Liver (tissue), 9 donors: ENCODE measurements around the gene CT47C1. TPM values are rescaled to one million over a fixed set of nuclear protein-coding genes. Genes with fewer than 3 reads are reported as not detected.

Source experiments
- DNase-seq: peaks from one replicate; pipeline ENCODE4 v3.0.0-alpha.2; 2017; ENCODE audit warnings: low spot score
- H3K27ac ChIP-seq, 2 donors: one replicate each; pipeline ENCODE4 v1.7.0; 2013; ENCODE audit warnings: inconsistent platforms in 2 of 2, low read length in 2 of 2, control low read depth in 1 of 2, low read depth in 1 of 2, mild to moderate bottlenecking in 1 of 2
- H3K27me3 ChIP-seq, 4 donors: one replicate each; pipeline versions ENCODE4 v1.6.1 to v1.7.0; 2013; ENCODE audit warnings: low read length in 3 of 4, inconsistent platforms in 1 of 4, mild to moderate bottlenecking in 1 of 4, moderate library complexity in 1 of 4; ENCODE audit not compliant: control insufficient read depth in 4 of 4, insufficient read depth in 4 of 4
- H3K36me3 ChIP-seq, 4 donors: one replicate each; pipeline versions ENCODE4 v1.6.1 to v1.7.0; 2013; ENCODE audit warnings: low read length in 3 of 4, mild to moderate bottlenecking in 3 of 4, low read depth in 1 of 4, moderate library complexity in 1 of 4; ENCODE audit not compliant: control insufficient read depth in 4 of 4, insufficient read depth in 3 of 4
- H3K4me1 ChIP-seq, 4 donors: one replicate each; pipeline versions ENCODE4 v1.6.1 to v1.7.0; 2013; ENCODE audit warnings: low read length in 3 of 4, mild to moderate bottlenecking in 3 of 4, moderate library complexity in 1 of 4; ENCODE audit not compliant: control insufficient read depth in 4 of 4, insufficient read depth in 4 of 4
- H3K4me3 ChIP-seq, 3 donors: one replicate each; pipeline versions ENCODE4 v1.6.1 to v1.7.0; 2013; ENCODE audit warnings: low read length in 3 of 3, control low read depth in 1 of 3, low read depth in 1 of 3, mild to moderate bottlenecking in 1 of 3
- H3K9ac ChIP-seq, 2 donors: one replicate each; pipeline ENCODE4 v1.7.0; 2013; ENCODE audit warnings: low read length in 2 of 2, mild to moderate bottlenecking in 2 of 2, moderate library complexity in 2 of 2, control low read depth in 1 of 2, low read depth in 1 of 2
- H3K9me3 ChIP-seq, 4 donors: one replicate each; pipeline versions ENCODE4 v1.6.1 to v1.7.0; 2013; ENCODE audit warnings: low read length in 3 of 4; ENCODE audit not compliant: control insufficient read depth in 4 of 4
- CTCF ChIP-seq: fragments of 150-350 bp; IDR thresholded peaks from 2 replicates; pipeline ENCODE4 v1.5.1; 2017; ENCODE audit warnings: improper control_type of control experiment, low read depth, low read length; ENCODE audit not compliant: missing input control
- FOXA1 ChIP-seq: IDR thresholded peaks from 2 replicates; pipeline ENCODE4 v1.6.1; 2016; ENCODE audit warnings: antibody characterized with exemption
- GABPA ChIP-seq, 2 donors: IDR thresholded peaks in 1 of 2; conservative IDR thresholded peaks in 1 of 2; 2 replicates each; pipeline ENCODE4 v1.6.1; 2016; ENCODE audit warnings: antibody characterized with exemption in 2 of 2, mild to moderate bottlenecking in 1 of 2, moderate library complexity in 1 of 2
- HNF4A ChIP-seq, 2 donors: conservative IDR thresholded peaks; 2 replicates each; pipeline ENCODE4 v1.6.1; 2016; ENCODE audit warnings: antibody characterized with exemption in 2 of 2, mild to moderate bottlenecking in 2 of 2
- HNF4G ChIP-seq: IDR thresholded peaks from 2 replicates; pipeline ENCODE4 v1.6.1; 2016; ENCODE audit warnings: antibody characterized with exemption
- JUND ChIP-seq, 2 donors: IDR thresholded peaks; 2 replicates each; pipeline ENCODE4 v1.6.1; 2016; ENCODE audit warnings: antibody characterized with exemption in 2 of 2
- NR2F2 ChIP-seq: IDR thresholded peaks from 2 replicates; pipeline ENCODE4 v1.6.1; 2016; ENCODE audit warnings: antibody characterized with exemption
- RAD21 ChIP-seq, 2 donors: IDR thresholded peaks; 2 replicates each; pipeline ENCODE4 v1.6.1; 2016; ENCODE audit warnings: antibody characterized with exemption in 2 of 2, mild to moderate bottlenecking in 2 of 2
- REST ChIP-seq: IDR thresholded peaks from 2 replicates; pipeline ENCODE4 v1.6.1; 2016; ENCODE audit warnings: antibody characterized with exemption, mild to moderate bottlenecking
- RXRA ChIP-seq, 2 donors: IDR thresholded peaks; 2 replicates each; pipeline ENCODE4 v1.6.1; 2017 to 2018; ENCODE audit warnings: antibody characterized with exemption in 2 of 2, mild to moderate bottlenecking in 1 of 2
- SP1 ChIP-seq: IDR thresholded peaks from 2 replicates; pipeline ENCODE4 v1.6.1; 2018; ENCODE audit warnings: antibody characterized with exemption, mild to moderate bottlenecking
- TAF1 ChIP-seq: conservative IDR thresholded peaks from 2 replicates; pipeline ENCODE4 v1.6.1; 2016; ENCODE audit warnings: antibody characterized with exemption, mild to moderate bottlenecking
- YY1 ChIP-seq: IDR thresholded peaks from 2 replicates; pipeline ENCODE4 v1.6.1; 2016; ENCODE audit warnings: antibody characterized with exemption, mild to moderate bottlenecking
- WGBS: extraction: QIAGEN DNeasy Blood & Tissue Kit; methylation state at CpG from one replicate; pipeline ENCODE4 v1.1.7; 2013; 5-methylcytosine and 5-hydroxymethylcytosine counted together
- polyA plus RNA-seq, 2 donors: library from polyadenylated mRNA; stranded (reverse) in 1 of 2; unstranded in 1 of 2; fragments of 200-250 nt in 1 of 2; fragments of >200 nt in 1 of 2; fragmentation: Nextera tagmentation in 1 of 2; extraction: Ambion mirVana in 1 of 2; gene quantifications; one replicate each; pipeline versions ENCODE4 v1.2.1 to v1.2.3, GENCODE V29; 2013 to 2015
- total RNA-seq, 2 donors: library from RNA; depleted of rRNA; stranded (reverse); fragments of >200 nt; gene quantifications; one replicate each; pipeline ENCODE4 v1.2.3, GENCODE V29; 2014
- donor health status: healthy.
- donor health status: healthy.
- donor health status: healthy.
- donor health status: healthy.
- donor health status: healthy.

Gene CT47C1
- total and polyA plus RNA-seq, 4 donors, result not detected

- Histone ChIP-seq H3K4me1 (no peaks in the 10 kb centered on the region), H3K9me3 (no peaks in the 10 kb centered on the region), H3K27ac (no peak overlapping the region), H3K4me3 (no peak overlapping the region), H3K36me3 (no peaks in the 10 kb centered on the region), H3K27me3 (no peaks in the 10 kb centered on the region), H3K9ac (no peak overlapping the region)
- TF ChIP-seq HNF4G (no peak), CTCF (no peak), JUND (IDR thresholded peaks at IDR 0.05) (no peak), NR2F2 (no peak), GABPA (IDR thresholded peaks at IDR 0.05 in 1 of 2, conservative IDR thresholded peaks at IDR 0.05 in 1 of 2) (no peak)
- DNase-seq, result no peak
- 92% methylated on average over 1 of the region's 1 CpG for WGBS
Observed at GRCh38 chrX:119090627-119091026, 17.8 kb downstream of the CT47C1 start.

GRCh38 chrX:119093991-119094735 is 21.4 kb downstream of the CT47C1 start:
- no peak overlapping the region for H3K27ac ChIP-seq
- H3K9ac ChIP-seq, result no peak overlapping the region
- H3K27me3 ChIP-seq, result no peaks in the 10 kb centered on the region
- H3K9me3 ChIP-seq, result no peaks in the 10 kb centered on the region
- H3K4me3 ChIP-seq, result no peak overlapping the region
- 75% methylated on average over 7 of the region's 7 CpGs for WGBS
- H3K4me1 ChIP-seq, result no peaks in the 10 kb centered on the region
- no peak for TF ChIP-seq HNF4G
- TF ChIP-seq REST, result no peak
- TF ChIP-seq FOXA1, result no peak
- no peak for TF ChIP-seq GABPA (IDR thresholded peaks at IDR 0.05 in 1 of 2, conservative IDR thresholded peaks at IDR 0.05 in 1 of 2)
- TF ChIP-seq RAD21 (IDR thresholded peaks at IDR 0.05), result no peak
- no peak for TF ChIP-seq SP1
- no peak for TF ChIP-seq YY1
- no peak for TF ChIP-seq RXRA (IDR thresholded peaks at IDR 0.05)
- no peak for TF ChIP-seq TAF1
- no peak for TF ChIP-seq HNF4A (conservative IDR thresholded peaks at IDR 0.05)
- H3K36me3 ChIP-seq, result no peaks in the 10 kb centered on the region
- DNase-seq, result no peak

- no peak overlapping the region for H3K27ac ChIP-seq
- no peak for TF ChIP-seq CTCF
- no peak for TF ChIP-seq HNF4G
- DNase-seq, result no peak
- no peaks in the 10 kb centered on the region for H3K4me1 ChIP-seq
- H3K36me3 ChIP-seq, result no peaks in the 10 kb centered on the region
- 71% methylated on average over 3 of the region's 3 CpGs for WGBS
- H3K9me3 ChIP-seq, result no peaks in the 10 kb centered on the region
- H3K4me3 ChIP-seq, result no peak overlapping the region
- no peak overlapping the region for H3K9ac ChIP-seq
- H3K27me3 ChIP-seq, result no peaks in the 10 kb centered on the region
Observed at GRCh38 chrX:119094819-119095218, 22.0 kb downstream of the CT47C1 start.
